GM12878 (cell line): ENCODE measurements around the gene COBLL1. TPM values are rescaled to one million over a fixed set of nuclear protein-coding genes. Genes with fewer than 3 reads are reported as not detected.

Source experiments
- ATAC-seq: fragments of 200-7000 bp; cut with Tn5 transposase; 3 replicates; pipeline ENCODE4 v1.9.1; 2020; ENCODE audit warnings: mild to moderate bottlenecking, moderate library complexity
- BruUV-seq: library from RNA; stranded (reverse); fragments of 400-500 nt; replicated peaks from 2 replicates; lab custom pipeline; 2021; lab: Mats Ljungman, UMichigan
- CTCF ChIA-PET: fragments of 300-600 bp; sonication (Branson Sonifier 250); formaldehyde crosslinking; extraction: SDS; loops from one replicate; lab custom pipeline; 2021; ENCODE audit warnings: inconsistent platforms; lab: Yijun Ruan, JAX
- POLR2A ChIA-PET: fragments of 350-600 bp; formaldehyde crosslinking; extraction: SDS; loops from one replicate; lab custom pipeline; 2021; ENCODE audit warnings: inconsistent platforms; lab: Charles Lee
- RAD21 ChIA-PET: fragments of 300-600 bp; sonication (Branson Sonifier 250); formaldehyde crosslinking; loops from one replicate; lab custom pipeline; 2023; ENCODE audit warnings: antibody characterized with exemption; ENCODE audit not compliant: unreplicated experiment; lab: Charles Lee
- SMC1A ChIA-PET: fragments of 300-600 bp; sonication (Branson Sonifier 250); formaldehyde crosslinking; loops from one replicate; lab custom pipeline; 2023; ENCODE audit not compliant: unreplicated experiment, uncharacterized antibody; lab: Charles Lee
- DNase-seq: peaks from one replicate; pipeline ENCODE4 v3.0.0-alpha.2; 2011; ENCODE audit warnings: low read depth, low spot score
- FAIRE-seq: peaks from 3 replicates; lab custom pipeline; 2011; peaks lifted over from hg19 to GRCh38; lab: Jason Lieb, UNC
- H2AFZ ChIP-seq: 2 replicates; pipeline ENCODE4 v1.6.0; 2011; ENCODE audit warnings: low read depth, low read length, control low read depth; ENCODE audit not compliant: control insufficient read depth
- H3K27ac ChIP-seq: 2 replicates; pipeline ENCODE4 v1.5.1; 2011; ENCODE audit warnings: control low read depth; ENCODE audit not compliant: control insufficient read depth, insufficient read depth
- H3K27me3 ChIP-seq, 2 experiments: replicated peaks in 1 of 2; 2 replicates each; pipeline versions ENCODE4 v1.6.0 to v1.6.1; 2011; ENCODE audit warnings: low read length in 1 of 2; ENCODE audit not compliant: control insufficient read depth in 2 of 2, insufficient read depth in 2 of 2
- H3K36me3 ChIP-seq, 2 experiments: 2 replicates each; pipeline ENCODE4 v1.5.1; 2011; ENCODE audit warnings: low read length in 1 of 2; ENCODE audit not compliant: control insufficient read depth in 2 of 2, insufficient read depth in 2 of 2
- H3K4me1 ChIP-seq: 2 replicates; pipeline ENCODE4 v1.6.1; 2011; ENCODE audit warnings: mild to moderate bottlenecking, low read length, moderate library complexity, mixed read lengths; ENCODE audit not compliant: control insufficient read depth, insufficient read depth
- H3K4me2 ChIP-seq: 2 replicates; pipeline ENCODE4 v1.6.0; 2011; ENCODE audit warnings: control low read depth; ENCODE audit not compliant: control insufficient read depth, insufficient read depth
- H3K4me3 ChIP-seq: fragments of 200-600 bp; sonication (generic); 2 replicates; pipeline ENCODE4 v1.5.1; 2016
- H3K79me2 ChIP-seq: 2 replicates; pipeline ENCODE4 v1.6.0; 2011; ENCODE audit warnings: low read length; ENCODE audit not compliant: control insufficient read depth, insufficient read depth
- H3K9ac ChIP-seq: 2 replicates; pipeline ENCODE4 v1.8.0; 2011; ENCODE audit warnings: low read length, control low read depth, mixed read lengths; ENCODE audit not compliant: control insufficient read depth, insufficient read depth
- H3K9me3 ChIP-seq: replicated peaks from 3 replicates; pipeline ENCODE4 v1.5.1; 2011; ENCODE audit warnings: mild to moderate bottlenecking, low read length; ENCODE audit not compliant: control insufficient read depth, insufficient read depth
- H4K20me1 ChIP-seq: 2 replicates; pipeline ENCODE4 v1.6.0; 2011; ENCODE audit not compliant: control insufficient read depth, insufficient read depth
- CBX5 ChIP-seq: sonication (generic); IDR thresholded peaks from 2 replicates; pipeline ENCODE4 v1.6.1; 2016; ENCODE audit warnings: low read depth, moderate library complexity, mild to moderate bottlenecking, inconsistent platforms
- E4F1 ChIP-seq: fragments of 450-650 bp; IDR thresholded peaks from 2 replicates; pipeline ENCODE4 v1.6.1; 2018; ENCODE audit warnings: borderline replicate concordance, mild to moderate bottlenecking; ENCODE audit not compliant: partially characterized antibody
- FOXK2 ChIP-seq: fragments of 450-650 bp; IDR thresholded peaks from 2 replicates; pipeline ENCODE4 v1.6.1; 2017; ENCODE audit warnings: mild to moderate bottlenecking, moderate library complexity
- FOXM1 ChIP-seq: IDR thresholded peaks from 2 replicates; pipeline ENCODE4 v1.6.1; 2012; ENCODE audit warnings: low read depth, mild to moderate bottlenecking, inconsistent platforms, low read length, moderate library complexity
- IRF5 ChIP-seq: fragments of 450-650 bp; IDR thresholded peaks from 2 replicates; pipeline ENCODE4 v1.6.1; 2017; ENCODE audit warnings: borderline replicate concordance
- KLF5 ChIP-seq: fragments of 450-650 bp; IDR thresholded peaks from 2 replicates; pipeline ENCODE4 v1.6.1; 2014; ENCODE audit warnings: mild to moderate bottlenecking; ENCODE audit not compliant: partially characterized antibody
- NFYA ChIP-seq: IDR thresholded peaks from 2 replicates; pipeline ENCODE4 v1.6.1; 2011; ENCODE audit warnings: low read depth, mild to moderate bottlenecking, low read length, improper control_type of control experiment, borderline replicate concordance
- RELA ChIP-seq: fragments of 450-650 bp; IDR thresholded peaks from 2 replicates; pipeline ENCODE4 v1.8.0; 2014; ENCODE audit warnings: borderline replicate concordance; ENCODE audit not compliant: partially characterized antibody
- RFX5 ChIP-seq: IDR thresholded peaks from 2 replicates; pipeline ENCODE4 v1.6.1; 2011; ENCODE audit warnings: low read depth, low read length, improper control_type of control experiment
- SMARCA5 ChIP-seq: fragments of 450-650 bp; IDR thresholded peaks from 2 replicates; pipeline ENCODE4 v1.6.1; 2017; ENCODE audit warnings: mild to moderate bottlenecking
- WGBS: methylation state at CpG from one replicate; pipeline ENCODE4 v1.1.6; 2016; ENCODE audit warnings: low lambda C conversion rate; ENCODE audit not compliant: insufficient replicate concordance, insufficient coverage; ENCODE audit errors: missing lambda C conversion rate; 5-methylcytosine and 5-hydroxymethylcytosine counted together
- in situ Hi-C: fragments of 300-500 bp; cut with MboI; formaldehyde crosslinking; loops from 9 replicates; pipeline ENCODE4 v1.14.3; 2018; ENCODE audit warnings: mixed read lengths
- intact Hi-C: fragments of 100-400 bp; cut with micrococcal nuclease; formaldehyde crosslinking; loops from one replicate; pipeline ENCODE4 v1.14.2; 2022; ENCODE audit not compliant: unreplicated experiment
- polyA plus RNA-seq, 11 experiments: library from polyadenylated mRNA; depleted of rRNA in 4 of 11; unstranded in 6 of 11; stranded (reverse) in 5 of 11; fragments of >200 nt; fragmentation: Nextera tagmentation in 4 of 11; fragmentation: Illumina TruSeq in 1 of 11; extraction: Ambion mirVana in 4 of 11; extraction: Trizol in 1 of 11; gene quantifications; 1 replicate in 1 of 11; 2 replicates in 10 of 11; pipeline versions ENCODE4 v1.2.1 to v1.2.3, GENCODE V29; 2011 to 2016; ENCODE audit warnings: inconsistent platforms in 2 of 11, missing spikeins in 2 of 11, low read depth in 1 of 11
- total RNA-seq, 4 experiments: library from RNA; depleted of rRNA in 3 of 4; stranded (reverse); fragments of >200 nt in 3 of 4; fragmentation: Illumina TruSeq in 1 of 4; extraction: Trizol in 1 of 4; gene quantifications; 2 replicates each; pipeline versions ENCODE4 v1.2.1 to v1.2.3, GENCODE V29; 2013 to 2021
- TF ChIP-seq, protein P1 (sequence below): fragments of 450-650 bp; IDR thresholded peaks from 2 replicates; pipeline ENCODE4 v1.6.1; 2017; ENCODE audit warnings: mild to moderate bottlenecking, moderate library complexity

Gene COBLL1
- total and polyA plus RNA-seq, 10 of the 15 experiments (the other 5 are each of a cell fraction or from before 2014, with no cell fraction given) = 0.46 TPM; not detected in 9

DNA sequence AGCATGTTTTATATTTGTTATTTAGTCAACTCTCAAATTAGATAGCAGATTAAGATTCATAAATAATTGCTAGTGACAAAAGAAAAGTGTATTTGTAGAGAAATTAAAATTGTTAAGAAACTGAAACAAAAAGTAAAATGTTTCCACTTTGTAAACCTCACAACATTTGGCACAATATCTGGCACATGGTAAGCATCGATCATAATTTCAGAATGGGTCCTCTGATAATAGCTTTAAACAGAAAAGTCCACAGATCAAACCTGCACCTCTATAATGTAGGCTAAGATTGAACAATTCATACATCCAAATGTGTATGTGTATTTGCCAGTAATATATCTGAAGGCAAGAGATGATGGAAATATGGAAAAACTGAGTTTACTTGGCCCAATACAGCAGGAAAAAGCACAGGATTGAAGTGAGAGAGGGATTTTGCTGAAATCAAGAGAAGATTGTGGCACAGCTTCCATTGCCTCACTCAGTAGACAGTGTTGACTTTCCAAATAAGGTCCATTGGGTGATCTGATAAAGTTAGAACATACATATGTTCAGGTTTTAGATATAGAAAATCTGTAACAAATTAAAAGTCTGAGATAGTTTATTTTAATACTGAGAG, 39.4 kb downstream of the COBLL1 start (continued):
- TF ChIP-seq IRF5 (no peak), RELA (no peak), NFYA (no peak), RFX5 (no peak), SMARCA5 (no peak), FOXK2 (no peak), FOXM1 (no peak)

DNA sequence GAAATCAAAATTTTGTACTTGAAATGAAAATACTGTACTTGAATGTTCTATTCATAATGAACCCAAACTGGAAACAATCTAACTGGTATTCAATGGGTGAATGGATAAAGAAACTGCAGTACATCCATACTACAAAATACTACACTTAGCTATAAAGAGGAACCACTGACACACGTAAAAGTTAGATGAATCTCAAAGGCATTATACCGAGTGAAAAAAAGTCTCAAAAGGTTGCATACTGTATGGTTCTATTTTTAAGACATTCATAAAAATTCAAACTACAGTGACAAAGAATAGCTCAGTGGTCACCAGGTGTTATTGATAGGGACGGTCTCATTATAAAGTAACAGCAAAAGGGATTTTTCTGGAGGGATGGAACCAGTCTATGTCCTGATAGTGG, 41.1 kb downstream of the COBLL1 start:
- SMC1A ChIA-PET = interaction anchor here (1.1 kb wide), 1 partner anchor 31 kb away, joined by 3 read pairs; no protein-coding TSS in a partner anchor
- FAIRE-seq = no peak
- in situ Hi-C loops = no loop called here
- TF ChIP-seq E4F1 (no peak), KLF5 (no peak), CBX5 (no peak)
- TF ChIP-seq, protein P1, sequence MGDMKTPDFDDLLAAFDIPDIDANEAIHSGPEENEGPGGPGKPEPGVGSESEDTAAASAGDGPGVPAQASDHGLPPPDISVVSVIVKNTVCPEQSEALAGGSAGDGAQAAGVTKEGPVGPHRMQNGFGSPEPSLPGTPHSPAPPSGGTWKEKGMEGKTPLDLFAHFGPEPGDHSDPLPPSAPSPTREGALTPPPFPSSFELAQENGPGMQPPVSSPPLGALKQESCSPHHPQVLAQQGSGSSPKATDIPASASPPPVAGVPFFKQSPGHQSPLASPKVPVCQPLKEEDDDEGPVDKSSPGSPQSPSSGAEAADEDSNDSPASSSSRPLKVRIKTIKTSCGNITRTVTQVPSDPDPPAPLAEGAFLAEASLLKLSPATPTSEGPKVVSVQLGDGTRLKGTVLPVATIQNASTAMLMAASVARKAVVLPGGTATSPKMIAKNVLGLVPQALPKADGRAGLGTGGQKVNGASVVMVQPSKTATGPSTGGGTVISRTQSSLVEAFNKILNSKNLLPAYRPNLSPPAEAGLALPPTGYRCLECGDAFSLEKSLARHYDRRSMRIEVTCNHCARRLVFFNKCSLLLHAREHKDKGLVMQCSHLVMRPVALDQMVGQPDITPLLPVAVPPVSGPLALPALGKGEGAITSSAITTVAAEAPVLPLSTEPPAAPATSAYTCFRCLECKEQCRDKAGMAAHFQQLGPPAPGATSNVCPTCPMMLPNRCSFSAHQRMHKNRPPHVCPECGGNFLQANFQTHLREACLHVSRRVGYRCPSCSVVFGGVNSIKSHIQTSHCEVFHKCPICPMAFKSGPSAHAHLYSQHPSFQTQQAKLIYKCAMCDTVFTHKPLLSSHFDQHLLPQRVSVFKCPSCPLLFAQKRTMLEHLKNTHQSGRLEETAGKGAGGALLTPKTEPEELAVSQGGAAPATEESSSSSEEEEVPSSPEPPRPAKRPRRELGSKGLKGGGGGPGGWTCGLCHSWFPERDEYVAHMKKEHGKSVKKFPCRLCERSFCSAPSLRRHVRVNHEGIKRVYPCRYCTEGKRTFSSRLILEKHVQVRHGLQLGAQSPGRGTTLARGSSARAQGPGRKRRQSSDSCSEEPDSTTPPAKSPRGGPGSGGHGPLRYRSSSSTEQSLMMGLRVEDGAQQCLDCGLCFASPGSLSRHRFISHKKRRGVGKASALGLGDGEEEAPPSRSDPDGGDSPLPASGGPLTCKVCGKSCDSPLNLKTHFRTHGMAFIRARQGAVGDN = no peak

More for the DNA sequence above, 41.1 kb downstream of the COBLL1 start:
- Histone ChIP-seq H3K27ac (no peak overlapping the region), H3K36me3 (no peaks in the 10 kb centered on the region), H3K4me1 (no peaks in the 10 kb centered on the region), H4K20me1 (no peaks in the 10 kb centered on the region; the same call in 1 of the 2 replicates), H3K9me3 (no peaks in the 10 kb centered on the region), H2AFZ (no peak overlapping the region), H3K27me3 (no peaks in the 10 kb centered on the region), H3K79me2 (no peaks in the 10 kb centered on the region), H3K4me3 (no peak overlapping the region), H3K4me2 (no peak overlapping the region), H3K9ac (no peak overlapping the region)
- DNase-seq (no peak), ATAC-seq (no peak)
- POLR2A ChIA-PET = no interaction called here
- RAD21 ChIA-PET = no interaction called here
- WGBS = 29% methylated on average over 3 of the region's 3 CpGs
- intact Hi-C loops = no loop called here
- BruUV-seq = no TSS peak
- CTCF ChIA-PET = no interaction called here
